Epithelial cell of alveolus of lung (primary cell): ENCODE data around the gene RNPS1. TPM values are rescaled to one million over a fixed set of nuclear protein-coding genes. Genes with fewer than 3 reads are reported as not detected.

Source experiments
- total RNA-seq: library from RNA; depleted of rRNA; stranded (reverse); fragments of >200 nt; gene quantifications from 2 replicates; pipeline ENCODE4 v1.2.1, GENCODE V29; 2015

Gene RNPS1
- 169 and 188 TPM in 2 replicates for total RNA-seq

DNA sequence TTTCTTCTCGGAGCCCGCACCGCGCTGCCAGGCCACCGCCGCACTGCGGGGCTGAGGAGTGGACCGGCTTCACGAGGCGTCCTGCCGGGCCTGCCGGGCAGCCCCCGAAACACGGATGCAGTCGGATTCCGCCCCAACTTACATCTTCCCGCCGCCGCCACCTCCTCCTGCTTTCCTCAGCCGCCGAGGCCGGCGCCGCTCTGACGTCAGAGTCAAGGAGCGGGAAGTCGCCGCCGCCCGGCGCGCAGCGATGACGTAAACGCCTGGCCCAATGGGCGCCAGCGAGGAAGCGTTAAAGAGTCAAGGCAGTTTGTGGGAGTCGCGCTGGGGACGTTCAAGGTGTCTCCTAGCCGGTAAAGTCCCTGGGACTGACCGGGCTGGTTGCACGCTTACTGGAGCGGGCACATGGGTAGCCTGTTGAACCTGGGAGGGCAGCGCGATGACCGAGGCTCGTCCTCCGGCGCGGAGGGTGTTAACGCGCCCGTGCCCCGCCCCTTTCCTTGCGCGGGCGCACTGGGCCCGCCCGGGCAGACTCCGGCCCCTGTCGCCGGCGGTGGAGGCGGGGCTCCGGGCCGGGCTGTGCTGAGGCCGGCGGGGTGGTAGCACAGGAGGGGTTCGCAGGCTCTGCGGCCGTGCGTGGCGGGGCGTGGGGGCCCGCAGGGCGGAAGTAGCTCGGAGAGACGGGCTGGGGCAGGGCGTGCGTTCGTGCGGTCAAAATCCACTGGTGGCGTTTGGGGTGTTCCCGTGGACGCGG is at the start of gene RNPS1:
TSS of gene RNPS1 (minus strand) at position 214 of the 754 bp plus-strand sequence. CDS start 3,483 bp downstream, outside the sequence.

GRCh38 chr16:2251296-2252111 is 16.4 kb downstream of the RNPS1 start, which contains the start of gene ECI1:
ECI1 (minus strand) TSS chr16:2251587; CDS start chr16:2251566, 21 bp downstream.

GRCh38 chr16:2236337-2237101 is 31.4 kb downstream of the RNPS1 start, which contains the start of gene DNASE1L2:
DNASE1L2 (plus strand) TSS chr16:2236444; CDS start chr16:2236817, 373 bp downstream.

DNA sequence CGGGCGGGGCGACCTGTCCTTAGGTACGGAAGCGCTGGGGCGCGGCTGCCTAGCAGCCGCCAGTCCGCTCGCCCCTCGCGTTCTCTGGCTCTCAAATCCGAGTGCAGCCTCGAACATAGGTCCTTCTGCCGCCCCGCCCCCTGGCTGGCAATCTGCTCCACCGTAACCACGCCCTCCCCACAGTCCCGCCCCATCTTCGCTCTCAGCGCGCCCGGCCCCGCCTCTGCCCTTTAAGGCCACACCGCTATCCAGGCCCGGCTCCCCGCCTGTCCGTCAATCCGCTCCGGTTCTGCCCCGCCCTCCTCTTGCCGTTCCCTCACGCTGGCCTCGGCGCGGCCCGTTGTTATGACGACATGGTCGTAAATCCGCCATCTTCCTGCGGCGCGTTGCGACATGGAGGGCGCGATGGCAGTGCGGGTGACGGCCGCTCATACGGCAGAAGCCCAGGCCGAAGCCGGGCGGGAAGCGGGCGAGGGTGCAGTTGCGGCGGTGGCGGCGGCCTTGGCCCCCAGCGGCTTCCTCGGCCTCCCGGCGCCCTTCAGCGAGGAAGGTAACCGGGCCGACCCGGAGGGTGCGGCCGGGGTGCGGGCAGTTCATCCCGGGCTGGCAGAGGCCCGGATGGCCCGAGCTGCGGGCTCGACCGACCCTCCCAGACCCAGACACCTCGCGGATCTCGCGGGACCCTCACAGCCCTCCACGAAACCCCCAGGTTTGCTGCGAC is 44.5 kb downstream of the RNPS1 start, which contains the start of gene E4F1:
TSS of gene E4F1 (plus strand) at position 371 of the 721 bp plus-strand sequence. CDS start at position 394, 23 bp downstream.

DNA sequence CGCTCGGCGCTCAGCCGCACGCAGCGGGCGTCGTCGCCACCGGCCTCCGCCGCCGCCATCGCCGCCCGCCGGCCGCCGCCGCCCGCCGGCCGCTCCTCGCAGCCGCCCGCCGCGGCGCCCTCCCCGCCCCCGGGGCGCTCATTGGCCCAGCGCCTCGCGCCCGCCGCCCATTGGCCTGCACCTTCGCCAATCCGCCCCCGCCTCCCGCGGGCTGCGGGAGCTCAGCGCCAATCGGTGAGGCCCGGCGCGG is 53.3 kb downstream of the RNPS1 start, which contains the start of gene PGP:
TSS of gene PGP (minus strand) at position 122 of the 250 bp plus-strand sequence. CDS start at position 59, 63 bp downstream.

DNA sequence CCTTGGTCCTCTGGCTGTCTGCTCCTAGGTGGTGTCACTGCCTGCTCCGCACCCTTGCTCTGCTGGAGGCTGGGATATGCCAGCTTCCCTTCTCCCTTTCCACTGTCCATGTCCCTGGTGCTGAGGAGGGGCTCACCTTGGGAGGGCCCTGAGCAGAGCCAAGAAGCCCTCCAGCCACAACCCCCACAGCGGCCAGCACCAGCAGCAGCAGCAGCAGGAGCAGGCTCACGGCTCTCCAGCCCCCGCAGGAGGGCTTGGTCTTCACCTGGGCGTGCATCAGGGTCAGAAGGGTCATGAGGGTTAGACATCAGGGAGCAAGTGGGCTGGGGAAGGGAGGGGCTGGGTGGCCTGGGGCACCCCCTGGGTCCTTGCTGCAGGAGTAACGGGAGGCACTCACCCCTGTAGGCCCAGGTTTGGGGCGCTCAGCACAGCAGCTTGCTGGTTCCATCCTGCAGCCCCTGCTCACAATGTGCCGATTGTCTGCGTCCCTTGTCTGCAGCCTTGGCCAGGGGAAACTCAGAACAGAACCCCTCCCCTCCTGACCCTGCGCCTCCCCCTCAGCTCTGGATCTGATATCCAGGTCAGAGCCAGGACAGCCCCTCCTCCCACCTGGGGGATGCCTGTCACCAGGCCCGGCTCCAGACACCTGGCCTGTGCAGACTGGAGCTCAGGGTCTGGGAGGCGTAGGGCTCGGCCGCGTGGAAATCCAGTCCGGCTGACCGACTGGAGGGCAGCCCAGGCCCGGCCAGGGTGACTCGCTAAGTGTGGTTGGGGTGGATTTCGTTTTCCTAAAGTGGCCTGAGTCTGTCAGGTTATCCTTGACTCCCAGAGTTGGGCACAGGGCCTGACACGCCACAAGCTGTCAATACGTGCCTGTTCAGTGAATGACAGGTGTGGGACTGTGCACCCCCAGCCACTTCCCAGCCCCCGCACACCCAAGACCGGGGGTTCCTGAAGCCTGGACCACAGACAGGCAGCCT is 57.2 kb downstream of the RNPS1 start, which contains the start of gene BRICD5:
TSS of gene BRICD5 (minus strand) at position 478 of the 980 bp plus-strand sequence. CDS start at position 448, 30 bp downstream.

DNA sequence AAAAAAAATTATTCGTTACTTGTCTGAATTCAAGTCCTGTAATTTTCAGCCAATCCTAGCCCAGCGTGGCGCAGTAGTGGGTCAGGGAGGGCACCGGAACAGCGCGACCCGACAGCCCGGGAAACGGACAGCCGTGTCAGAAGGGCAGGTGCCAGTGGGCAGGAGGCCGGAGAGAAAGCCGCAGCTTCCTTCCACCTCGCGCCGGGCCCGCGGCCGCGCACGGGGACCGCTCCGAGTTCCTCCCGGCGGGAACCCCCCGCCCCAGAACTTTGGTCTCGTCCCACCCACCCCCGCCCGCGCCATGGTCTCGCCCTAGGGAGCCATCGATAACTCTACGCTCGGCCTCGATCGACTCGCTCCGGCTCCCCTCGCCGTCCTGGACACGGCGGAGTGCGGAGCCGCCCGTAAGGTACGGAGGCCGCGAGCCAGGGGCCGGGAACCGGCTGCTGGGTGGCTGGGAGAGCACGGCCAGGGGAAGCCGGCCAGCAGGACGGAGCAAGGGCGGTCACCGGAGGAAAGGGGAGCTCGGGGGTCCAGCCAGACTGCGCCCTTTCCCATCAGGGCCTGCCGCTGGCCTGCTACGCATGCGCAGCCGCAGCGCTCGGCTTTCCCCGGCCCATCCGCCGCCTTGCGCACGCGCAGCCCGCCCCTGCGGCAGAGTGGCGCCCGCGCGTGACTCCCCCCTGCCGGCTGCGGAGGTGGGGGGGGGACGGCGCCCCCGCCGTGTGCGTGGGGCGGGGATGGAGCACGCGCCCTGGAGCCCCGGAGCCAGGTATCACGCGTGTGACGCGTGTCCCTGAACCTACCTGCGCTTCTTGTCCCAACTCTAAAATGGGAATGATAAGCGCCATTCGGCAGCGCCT is 62.6 kb downstream of the RNPS1 start, which contains the start of gene MLST8:
TSS of gene MLST8 (plus strand) at position 351 of the 863 bp plus-strand sequence. CDS start 632 bp downstream, outside the sequence.

Other genes starting within 250 kb of the RNPS1 start
- 5.6 and 6.6 TPM in 2 replicates for gene NPW, start 248.3 kb downstream of the RNPS1 start, total RNA-seq
- 56.8 and 85.8 TPM in 2 replicates for gene NHERF2, start 241.2 kb downstream of the RNPS1 start, total RNA-seq
- 25.9 and 28.7 TPM in 2 replicates for gene NTHL1, start 220.3 kb downstream of the RNPS1 start, total RNA-seq
- 33.1 and 51.4 TPM in 2 replicates for gene TSC2, start 220.1 kb downstream of the RNPS1 start, total RNA-seq
- gene PKD1, start 132.2 kb downstream of the RNPS1 start, total RNA-seq: 72.0 and 175 TPM in 2 replicates
- 0.91 and 3.3 TPM in 2 replicates for gene RAB26, start 119.5 kb downstream of the RNPS1 start, total RNA-seq
- 65.8 and 73.5 TPM in 2 replicates for gene TRAF7, start 112.3 kb downstream of the RNPS1 start, total RNA-seq
- under 0.01 and 0.08 TPM in 2 replicates for gene CASKIN1, start 71.5 kb downstream of the RNPS1 start, total RNA-seq
- 38.7 and 61.3 TPM in 2 replicates for gene MLST8, start 62.7 kb downstream of the RNPS1 start, total RNA-seq
- 0.13 and 1.2 TPM in 2 replicates for gene BRICD5, start 57.3 kb downstream of the RNPS1 start, total RNA-seq
- 4.1 and 16.3 TPM in 2 replicates for gene PGP, start 53.3 kb downstream of the RNPS1 start, total RNA-seq
- gene E4F1, start 44.5 kb downstream of the RNPS1 start, total RNA-seq: 16.4 and 37.3 TPM in 2 replicates
- gene DNASE1L2, start 31.7 kb downstream of the RNPS1 start, total RNA-seq: 0.13 and 6.4 TPM in 2 replicates
- gene ECI1, start 16.5 kb downstream of the RNPS1 start, total RNA-seq: 34.8 and 38.7 TPM in 2 replicates
- 0.13 and 3.1 TPM in 2 replicates for gene ABCA3, start 72.6 kb upstream of the RNPS1 start, total RNA-seq
- 13.3 and 23.3 TPM in 2 replicates for gene CCNF, start 161.3 kb upstream of the RNPS1 start, total RNA-seq
- gene TEDC2, start 192.0 kb upstream of the RNPS1 start, total RNA-seq: 8.6 and 11.0 TPM in 2 replicates
- 0.13 and 1.2 TPM in 2 replicates for gene NTN3, start 203.2 kb upstream of the RNPS1 start, total RNA-seq
- gene TBC1D24, start 207.0 kb upstream of the RNPS1 start, total RNA-seq: 6.7 and 11.5 TPM in 2 replicates
- 51.3 and 55.6 TPM in 2 replicates for gene ATP6V0C, start 245.8 kb upstream of the RNPS1 start, total RNA-seq